ENCODE measurements around the gene COL23A1.

- TF ChIP-seq CTCF (tag by site-specific recombination; IDR thresholded peaks at IDR 0.05) (no peak), REST (tag by site-specific recombination; IDR thresholded peaks at IDR 0.05) (no peak), ZNF140 (tag by site-specific recombination; IDR thresholded peaks at IDR 0.05) (no peak), ZNF292 (tag by site-specific recombination; IDR thresholded peaks at IDR 0.05; ENCODE audit: borderline replicate concordance, low read depth) (no peak), ZNF280C (tag by site-specific recombination; IDR thresholded peaks at IDR 0.05) (no peak), ZBTB21 (tag by site-specific recombination; IDR thresholded peaks at IDR 0.05) (no peak), ZSCAN23 (tag by site-specific recombination; IDR thresholded peaks at IDR 0.05) (no peak), ZNF2 (tag by site-specific recombination; IDR thresholded peaks at IDR 0.05) (no peak), ZNF169 (tag by site-specific recombination; IDR thresholded peaks at IDR 0.05) (no peak), ZNF580 (tag by site-specific recombination; IDR thresholded peaks at IDR 0.05) (no peak), ZNF629 (tag by site-specific recombination; IDR thresholded peaks at IDR 0.05) (no peak), ZNF121 (tag by site-specific recombination; IDR thresholded peaks at IDR 0.05) (no peak), PBX3 (CRISPR knock-in tag; IDR thresholded peaks at IDR 0.05) (no peak), HOXA7 (CRISPR knock-in tag; IDR thresholded peaks at IDR 0.05; ENCODE audit: borderline replicate concordance) (no peak)
These were observed 214.8 kb downstream of the COL23A1 start for GRCh38 chr5:178375348-178375747.

Measured in HEK293 (cell line).